Activated CD8-positive, alpha-beta memory T cell treated with anti-CD3 and anti-CD28 coated beads, Interleukin-2, amount 10 ng/mL, durations not matched to agents 7 days and 5 days (primary cell): ENCODE results near the gene KANSL3. TPM values are rescaled to one million over a fixed set of nuclear protein-coding genes. Genes with fewer than 3 reads are reported as not detected.
"Not testable (repeated sequence)": the region's sequence is repeated elsewhere in the genome, so short reads cannot be mapped to it uniquely, and the experiment has no call there.

Experiments
- ATAC-seq: fragments of 150-1000 bp; cut with Tn5 transposase; one replicate; pipeline ENCODE4 v1.10.0; 2021; ENCODE audit warnings: moderate library complexity
- CTCF ChIA-PET: fragments of 350-600 bp; sonication (Branson Sonifier 250); formaldehyde crosslinking; loops from one replicate; lab custom pipeline; 2021; ENCODE audit warnings: antibody characterized with exemption; lab: Charles Lee
- DNase-seq: peaks from one replicate; pipeline ENCODE4 v3.0.0-alpha.2; 2020
- H3K27ac Mint-ChIP-seq: one replicate; pipeline ENCODE4 v1.8.0; 2021; ENCODE audit warnings: mild to moderate bottlenecking, mixed read lengths
- H3K27me3 Mint-ChIP-seq: one replicate; pipeline ENCODE4 v1.8.0; 2021; ENCODE audit warnings: mixed read lengths
- H3K36me3 Mint-ChIP-seq: one replicate; pipeline ENCODE4 v1.8.0; 2021; ENCODE audit warnings: mild to moderate bottlenecking, mixed read lengths
- H3K4me1 Mint-ChIP-seq: one replicate; pipeline ENCODE4 v1.8.0; 2021; ENCODE audit warnings: mixed read lengths
- H3K4me3 Mint-ChIP-seq: one replicate; pipeline ENCODE4 v1.8.0; 2021; ENCODE audit warnings: mild to moderate bottlenecking, moderate library complexity, mixed read lengths
- H3K9me3 Mint-ChIP-seq: one replicate; pipeline ENCODE4 v1.8.0; 2022; ENCODE audit warnings: low read depth, mixed read lengths
- total RNA-seq, 2 experiments: library from RNA; stranded (reverse); gene quantifications; one replicate each; pipeline ENCODE4 v1.2.3, GENCODE V29; 2021

KANSL3 gene
- 10 to 100 TPM; 74.6 to 84.0 TPM for total RNA-seq

DNA sequence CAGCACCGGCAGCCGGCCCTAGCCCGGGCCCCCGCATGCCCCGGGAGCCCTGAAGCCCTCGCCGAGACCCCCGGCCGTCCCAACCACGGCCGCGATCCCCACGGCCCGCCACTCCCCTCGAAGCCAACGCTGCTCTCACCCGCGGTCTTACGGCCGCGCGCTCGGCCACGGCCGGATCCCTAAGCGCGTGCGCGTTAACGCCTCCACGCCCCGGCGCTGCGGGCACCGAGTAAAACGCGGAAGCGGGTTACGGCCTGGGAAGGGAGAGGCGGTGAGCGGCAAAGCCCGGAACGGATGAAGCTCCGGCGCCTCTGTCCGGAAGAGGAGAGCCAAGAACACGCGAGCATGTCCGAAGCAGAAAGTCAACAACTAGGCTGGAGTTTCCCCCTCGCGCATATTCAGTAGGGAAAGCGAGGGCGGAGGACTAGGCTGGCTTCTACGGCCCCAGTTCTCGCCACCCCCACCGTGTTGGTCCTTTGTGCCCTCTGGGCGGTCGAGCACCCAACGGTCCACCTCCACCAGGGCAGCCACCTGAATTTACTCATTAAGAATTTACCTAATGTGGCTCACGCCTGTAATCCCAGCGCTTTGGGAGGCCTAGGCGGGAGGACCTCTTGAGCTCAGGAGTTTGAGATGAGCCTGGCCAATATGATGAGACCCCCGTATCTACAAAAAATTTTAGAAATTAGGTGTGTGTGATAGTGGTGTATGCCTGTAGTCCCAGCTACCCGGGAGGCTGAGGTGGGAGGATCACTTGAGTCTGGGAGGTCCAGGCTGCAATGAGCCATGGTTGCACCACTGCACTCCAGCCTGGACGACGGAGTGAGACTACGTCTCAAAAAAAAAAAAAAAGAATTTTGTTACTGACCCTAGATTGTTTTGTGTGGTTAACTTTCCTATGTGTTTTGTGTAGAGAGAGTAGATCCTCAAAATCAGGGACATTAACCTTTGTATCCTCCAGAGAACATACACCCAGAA, at the start of gene KANSL3:
TSS of gene KANSL3 (minus strand) at position 169 of the 978 bp plus-strand sequence. CDS start 1,177 bp downstream, outside the sequence.
- ATAC-seq (peak; percentile 84), DNase-seq (peak; percentile 93)
- peak within 1 kb of the TSS; percentile 80 for H3K4me3 Mint-ChIP-seq
- no peaks in the 10 kb centered on the region for H3K9me3 Mint-ChIP-seq
- H3K27me3 Mint-ChIP-seq, result peaks cover 11% of the 10 kb centered on the region
- CTCF ChIA-PET, result interaction anchor here (0.9 to 3.7 kb wide), 5 partner anchors 13 to 164 kb away, joined by 3 to 15 read pairs (median 4); no protein-coding TSS in a partner anchor
- peaks cover 41% of the 10 kb centered on the region for H3K4me1 Mint-ChIP-seq
- peaks cover 33% of the 10 kb centered on the region for H3K36me3 Mint-ChIP-seq
- peak within 1 kb of the TSS; percentile 94 for H3K27ac Mint-ChIP-seq

DNA sequence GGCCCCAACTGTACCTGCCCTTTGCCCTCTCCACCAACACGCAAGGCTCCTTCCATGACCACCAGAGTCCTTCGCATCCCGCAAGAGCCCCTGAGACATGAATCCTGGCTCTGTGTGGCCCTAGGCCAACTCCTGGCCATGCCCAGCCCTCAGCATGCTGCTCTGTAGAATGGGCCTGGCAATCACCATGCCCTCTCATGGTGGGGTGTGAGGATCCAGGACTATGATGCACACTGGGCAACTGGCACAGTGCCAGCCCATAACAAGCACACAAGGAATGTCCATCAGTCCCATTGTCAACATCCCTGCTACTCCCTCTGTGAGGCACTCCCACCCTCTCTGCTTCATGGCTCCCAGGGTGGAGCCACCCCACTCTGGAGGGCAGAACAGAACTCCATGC, 49.2 kb upstream of the KANSL3 start:
- CTCF ChIA-PET, result no interaction called here

DNA sequence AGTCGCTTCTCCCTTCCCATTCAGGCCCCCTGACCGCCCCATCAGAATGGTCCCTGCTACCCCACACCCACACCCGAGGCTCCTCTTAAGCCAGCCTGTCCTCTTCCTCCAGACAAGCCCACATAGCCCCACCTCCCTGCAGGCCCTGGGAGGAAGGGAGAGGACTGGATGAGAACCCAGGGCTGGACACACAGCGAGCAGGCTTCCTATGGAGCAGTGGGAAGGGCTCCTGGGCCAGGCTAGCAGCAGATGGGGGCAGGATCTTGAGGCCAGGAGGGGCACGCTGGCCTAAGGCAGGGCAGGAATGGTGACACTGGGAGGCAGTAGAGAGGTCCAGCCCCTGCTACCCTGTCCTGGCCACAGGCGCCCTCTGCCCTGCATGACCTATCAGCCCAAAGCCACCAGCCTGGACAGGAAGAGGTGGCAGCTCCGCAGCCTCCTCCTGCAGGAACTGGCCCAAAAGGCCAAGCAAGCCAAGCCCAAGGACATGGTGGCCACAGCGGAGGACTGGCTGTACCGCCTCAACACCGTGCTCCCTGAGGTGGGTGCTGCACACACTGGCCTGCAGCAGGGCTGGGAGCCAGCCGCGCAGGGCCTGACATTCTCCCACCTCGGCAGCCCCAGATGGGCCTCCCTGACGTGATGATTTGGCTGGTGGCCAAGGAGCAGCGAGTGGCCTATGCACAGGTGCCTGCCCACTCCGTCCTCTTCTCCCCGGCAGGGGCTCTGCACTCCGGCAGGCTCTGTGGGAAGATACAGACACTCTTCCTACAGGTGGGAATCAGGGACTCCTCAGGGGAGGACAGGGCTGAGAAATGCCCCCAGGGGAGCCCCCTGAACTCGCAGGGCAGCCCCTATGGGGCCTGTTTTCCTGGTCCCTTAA, 47.7 kb upstream of the KANSL3 start:
- H3K27me3 Mint-ChIP-seq, result no peaks in the 10 kb centered on the region
- no peaks in the 10 kb centered on the region for H3K9me3 Mint-ChIP-seq
- no peaks in the 10 kb centered on the region for H3K4me1 Mint-ChIP-seq
- H3K27ac Mint-ChIP-seq, result no peak overlapping the region
- CTCF ChIA-PET, result no interaction called here
- no peak for ATAC-seq
- no peak overlapping the region for H3K4me3 Mint-ChIP-seq
- no peaks in the 10 kb centered on the region for H3K36me3 Mint-ChIP-seq
- no peak for DNase-seq

More for the DNA sequence above, 49.2 kb upstream of the KANSL3 start:
- DNase-seq, result no peak
- Mint-ChIP-seq H3K27me3 (no peaks in the 10 kb centered on the region), H3K9me3 (no peaks in the 10 kb centered on the region), H3K36me3 (no peaks in the 10 kb centered on the region), H3K4me1 (no peaks in the 10 kb centered on the region), H3K27ac (no peak overlapping the region), H3K4me3 (no peak overlapping the region)
- ATAC-seq, result no peak

DNA sequence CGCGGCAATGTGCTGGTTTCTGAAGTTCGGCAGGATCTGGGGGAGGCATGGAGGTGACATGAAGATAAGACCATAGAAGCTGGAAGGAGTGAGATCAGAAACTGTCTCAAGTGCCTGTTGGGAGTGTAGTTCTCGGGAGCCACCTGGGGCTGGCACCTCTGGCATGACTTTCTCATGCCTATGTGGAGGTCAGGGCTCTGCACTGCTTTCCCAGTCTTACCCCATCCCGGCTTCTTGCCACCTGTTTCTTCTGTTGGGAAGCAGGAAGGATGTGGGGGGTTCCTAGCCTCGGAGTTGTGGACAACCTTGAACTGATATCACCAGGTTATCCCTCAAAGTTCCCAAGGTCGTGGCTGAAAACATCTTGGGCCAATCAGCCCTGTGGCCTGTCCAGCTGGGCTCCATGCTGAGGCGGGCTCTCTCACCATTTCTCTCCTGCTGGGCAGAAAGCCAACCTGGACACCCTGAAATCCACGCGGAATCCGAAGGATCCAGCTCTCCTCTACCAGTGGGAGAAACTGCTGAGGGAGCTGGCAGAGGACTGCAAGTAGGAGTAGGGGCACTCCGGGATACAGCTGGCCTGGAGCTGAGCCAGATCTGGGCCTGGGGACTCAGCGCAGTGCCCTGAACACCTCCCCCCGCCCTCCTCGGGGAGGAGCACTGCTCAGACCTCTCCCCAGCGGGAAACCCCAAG, 46.9 kb upstream of the KANSL3 start:
- ATAC-seq (no peak), DNase-seq (no peak)
- H3K9me3 Mint-ChIP-seq, result no peaks in the 10 kb centered on the region
- no peaks in the 10 kb centered on the region for H3K4me1 Mint-ChIP-seq
- no peaks in the 10 kb centered on the region for H3K36me3 Mint-ChIP-seq
- no peak overlapping the region for H3K4me3 Mint-ChIP-seq
- H3K27ac Mint-ChIP-seq, result no peak overlapping the region
- CTCF ChIA-PET, result no interaction called here
- H3K27me3 Mint-ChIP-seq, result peaks cover 5% of the 10 kb centered on the region

DNA sequence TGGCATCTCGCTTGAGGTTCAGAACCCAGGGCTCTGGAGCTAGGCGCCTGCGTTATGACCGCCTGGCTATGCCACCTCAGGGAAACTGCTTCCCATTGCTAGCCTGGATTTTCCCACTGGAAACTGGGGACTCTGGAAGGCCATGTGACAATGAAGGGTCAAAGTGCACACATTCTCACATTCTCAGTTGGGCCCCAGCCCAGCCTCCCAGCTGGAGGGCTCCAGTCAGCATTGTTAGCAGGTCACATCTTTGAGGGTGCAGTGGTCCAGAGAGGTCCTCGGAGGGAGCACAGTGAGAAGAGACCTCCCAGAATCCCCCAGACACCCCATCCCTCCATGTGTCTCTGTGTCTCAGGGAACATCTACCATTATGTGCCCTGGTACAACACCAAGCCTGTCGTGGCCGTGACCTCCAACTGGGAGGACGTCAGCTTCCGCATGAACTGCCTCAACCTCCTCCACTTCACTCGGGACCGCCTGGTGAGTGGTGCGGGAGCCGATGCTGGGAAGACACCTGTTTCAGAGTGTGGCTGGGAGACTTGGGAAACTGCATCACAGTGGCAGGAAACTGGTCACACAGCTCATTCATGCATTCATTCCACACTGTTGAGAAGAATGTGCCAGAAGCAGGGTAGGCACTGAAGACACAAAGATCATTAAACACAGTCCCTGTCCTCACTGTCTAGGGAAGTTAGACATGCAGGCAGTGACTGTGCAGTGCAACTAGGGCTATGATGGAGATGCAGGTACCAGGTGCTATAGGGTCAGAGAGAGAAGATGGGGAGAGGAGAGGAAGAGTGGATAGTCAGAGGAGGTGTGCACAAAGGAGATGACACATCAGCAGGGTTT, 46.1 kb upstream of the KANSL3 start:
- Mint-ChIP-seq H3K4me1 (no peaks in the 10 kb centered on the region), H3K9me3 (no peaks in the 10 kb centered on the region), H3K36me3 (no peaks in the 10 kb centered on the region), H3K27ac (no peak overlapping the region), H3K4me3 (no peak overlapping the region), H3K27me3 (peaks cover 11% of the 10 kb centered on the region)
- CTCF ChIA-PET, result no interaction called here
- ATAC-seq (no peak), DNase-seq (peak; percentile 40)

DNA sequence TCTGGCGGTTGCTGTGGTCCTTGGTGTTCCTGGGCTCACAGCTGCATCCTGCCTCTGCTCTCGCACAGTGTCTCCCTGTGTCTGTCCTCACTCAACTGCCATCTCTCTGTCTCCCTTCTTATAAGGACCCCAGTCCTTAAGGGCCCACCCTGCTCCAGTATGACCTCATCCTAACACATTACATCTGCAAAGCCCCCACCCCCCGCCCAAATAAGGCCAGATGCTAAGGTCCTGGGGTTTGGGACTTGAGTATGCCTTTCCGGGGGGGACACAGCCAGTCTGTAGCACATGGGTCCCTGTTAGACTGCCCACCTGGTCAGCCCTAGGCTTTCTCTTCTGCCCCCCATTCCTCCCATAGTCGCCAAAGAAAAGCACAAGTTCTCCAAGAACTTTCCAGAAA, 45.2 kb upstream of the KANSL3 start:
- peaks cover 11% of the 10 kb centered on the region for H3K27me3 Mint-ChIP-seq
- no peaks in the 10 kb centered on the region for H3K36me3 Mint-ChIP-seq
- H3K4me3 Mint-ChIP-seq, result no peak overlapping the region
- DNase-seq (no peak), ATAC-seq (no peak)
- no peaks in the 10 kb centered on the region for H3K4me1 Mint-ChIP-seq
- H3K27ac Mint-ChIP-seq, result no peak overlapping the region
- CTCF ChIA-PET, result no interaction called here
- no peaks in the 10 kb centered on the region for H3K9me3 Mint-ChIP-seq

DNA sequence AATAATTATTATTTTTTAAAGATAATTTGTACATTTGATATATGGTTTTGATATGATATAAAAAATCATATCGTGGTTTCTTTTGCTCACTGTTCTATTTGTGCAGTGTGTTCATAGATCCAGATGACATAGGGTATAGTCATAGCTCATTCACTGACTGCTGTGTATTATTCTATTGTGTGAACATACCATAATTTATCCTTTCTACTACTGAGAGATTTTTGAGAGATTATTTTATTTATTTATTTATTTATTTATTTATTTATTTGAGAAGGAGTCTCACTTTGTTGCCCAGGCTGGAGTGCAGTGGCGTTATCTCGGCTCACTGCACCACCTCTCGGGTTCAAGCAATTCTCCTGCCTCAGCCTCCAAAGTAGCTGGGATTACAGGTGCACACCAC, 43.4 kb upstream of the KANSL3 start:
- no peaks in the 10 kb centered on the region for H3K9me3 Mint-ChIP-seq
- H3K27ac Mint-ChIP-seq, result no peak overlapping the region
- CTCF ChIA-PET, result no interaction called here
- H3K27me3 Mint-ChIP-seq, result peaks cover 11% of the 10 kb centered on the region
- H3K4me1 Mint-ChIP-seq, result no peaks in the 10 kb centered on the region
- ATAC-seq, result no peak
- no peak overlapping the region for H3K4me3 Mint-ChIP-seq
- no peak for DNase-seq
- no peaks in the 10 kb centered on the region for H3K36me3 Mint-ChIP-seq

DNA sequence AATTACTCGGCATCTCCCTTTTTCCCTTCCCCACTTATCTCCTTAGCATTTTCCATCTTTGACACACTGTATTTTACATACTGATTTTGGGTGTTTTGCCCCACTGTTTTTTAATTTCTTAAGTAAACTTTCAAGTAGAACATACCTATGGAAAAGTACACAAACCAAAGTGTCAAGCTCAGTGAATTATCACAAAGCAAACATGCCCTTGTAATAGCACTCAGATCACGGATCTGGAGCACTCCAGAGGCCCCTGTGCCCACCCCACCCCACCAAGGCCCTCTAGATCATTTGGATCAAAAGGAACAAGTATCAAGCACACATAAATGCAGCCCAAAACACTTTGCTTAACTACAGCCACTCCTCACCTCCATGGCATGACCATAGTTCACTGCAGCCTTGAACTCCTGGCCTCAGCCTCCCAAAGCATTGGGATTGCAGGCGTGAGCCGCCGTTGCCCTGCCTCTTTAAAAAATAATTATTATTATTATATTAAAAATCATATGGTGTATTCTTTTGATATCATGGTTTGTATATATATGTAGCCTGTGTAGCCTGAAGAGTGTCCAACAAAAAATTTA, 42.5 kb upstream of the KANSL3 start:
- no peaks in the 10 kb centered on the region for H3K36me3 Mint-ChIP-seq
- H3K4me3 Mint-ChIP-seq, result no peak overlapping the region
- H3K27ac Mint-ChIP-seq, result no peak overlapping the region
- ATAC-seq (no peak), DNase-seq (no peak)
- H3K4me1 Mint-ChIP-seq, result no peaks in the 10 kb centered on the region
- H3K27me3 Mint-ChIP-seq, result peaks cover 11% of the 10 kb centered on the region
- CTCF ChIA-PET, result no interaction called here
- H3K9me3 Mint-ChIP-seq, result no peaks in the 10 kb centered on the region

DNA sequence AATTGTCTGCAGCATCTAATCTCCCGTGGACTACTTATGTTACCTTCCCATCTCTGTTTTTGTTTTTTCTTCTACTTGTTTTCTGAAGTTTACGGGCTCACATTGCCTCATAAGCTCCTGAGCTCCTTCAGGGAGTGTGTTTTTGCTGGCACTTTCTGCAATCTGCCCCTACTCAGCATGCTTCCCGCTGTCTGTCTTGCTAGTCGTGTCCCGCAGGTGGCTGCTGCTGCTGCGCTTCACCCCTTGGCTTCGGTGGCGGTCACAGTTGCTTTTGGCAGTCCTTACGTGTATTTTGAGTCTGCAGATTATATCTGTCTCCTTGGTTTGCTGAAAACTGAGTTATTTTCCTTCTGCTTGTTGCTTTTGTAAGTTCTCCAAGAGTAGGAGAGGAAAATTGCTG, 41.7 kb upstream of the KANSL3 start:
- Mint-ChIP-seq H3K36me3 (no peaks in the 10 kb centered on the region), H3K4me3 (no peak overlapping the region), H3K9me3 (no peaks in the 10 kb centered on the region), H3K27me3 (peaks cover 11% of the 10 kb centered on the region), H3K27ac (no peak overlapping the region), H3K4me1 (no peaks in the 10 kb centered on the region)
- no peak for ATAC-seq
- CTCF ChIA-PET, result no interaction called here
- DNase-seq, result no peak

DNA sequence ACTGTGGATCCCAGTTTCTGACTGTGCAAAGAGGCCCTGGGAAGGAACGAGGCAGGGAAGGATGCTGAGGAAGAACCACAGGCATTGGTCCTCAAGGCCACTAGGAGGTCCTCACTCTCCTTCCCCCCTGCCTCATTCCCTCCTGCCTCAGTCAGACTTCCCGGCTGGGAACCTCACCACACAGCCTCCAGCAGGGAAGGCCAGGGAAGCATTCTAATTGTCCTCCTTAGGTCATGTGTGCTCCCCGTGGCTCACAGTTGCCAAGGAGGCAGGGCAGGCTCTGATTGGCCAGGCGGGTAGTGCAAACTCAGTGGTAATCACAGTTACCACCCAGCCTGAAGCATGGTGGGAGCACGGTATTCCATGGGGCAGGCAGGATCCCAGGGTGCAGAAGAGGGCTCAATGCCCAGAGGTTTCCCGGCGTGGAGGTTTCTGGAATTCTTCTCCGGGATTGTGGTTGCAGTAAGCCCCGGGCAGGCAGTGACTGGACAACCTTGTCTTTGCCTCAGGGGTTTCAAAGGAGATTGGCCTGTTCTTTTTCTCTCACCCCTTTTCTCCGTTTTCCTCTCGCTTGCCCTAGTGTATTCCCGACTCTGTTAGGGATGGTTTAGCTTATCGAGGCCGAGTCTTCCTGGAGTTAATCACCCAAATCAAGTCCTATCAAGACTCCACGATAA, 31.6 kb upstream of the KANSL3 start:
- DNase-seq (no peak), ATAC-seq (no peak)
- Mint-ChIP-seq H3K27ac (no peak overlapping the region), H3K27me3 (peaks cover 2% of the 10 kb centered on the region), H3K4me3 (no peak overlapping the region), H3K9me3 (no peaks in the 10 kb centered on the region), H3K36me3 (no peaks in the 10 kb centered on the region), H3K4me1 (peaks cover 3% of the 10 kb centered on the region)
- CTCF ChIA-PET, result no interaction called here

DNA sequence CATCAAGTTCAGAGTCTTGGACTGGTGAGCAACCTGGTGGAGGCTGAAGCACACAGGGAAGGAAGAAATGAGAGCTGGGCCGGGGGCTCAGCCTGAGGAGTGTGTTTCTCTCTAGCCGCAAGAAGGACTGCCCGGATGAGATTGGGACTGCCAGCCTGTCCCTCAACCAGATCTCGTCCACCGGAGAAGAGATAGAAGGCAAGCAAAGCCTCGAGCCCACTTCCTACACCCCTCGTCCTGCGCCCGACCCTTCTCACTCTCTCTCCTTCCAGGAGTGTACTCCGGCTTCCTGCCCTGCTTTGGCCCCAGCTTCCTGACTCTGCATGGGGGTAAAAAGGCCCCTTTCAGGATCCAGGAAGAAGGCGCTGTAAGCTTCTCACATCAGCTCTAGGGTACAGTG, 30.7 kb upstream of the KANSL3 start:
- ATAC-seq (no peak), DNase-seq (no peak)
- Mint-ChIP-seq H3K27ac (no peak overlapping the region), H3K36me3 (no peaks in the 10 kb centered on the region), H3K9me3 (no peaks in the 10 kb centered on the region), H3K4me1 (peaks cover 3% of the 10 kb centered on the region), H3K27me3 (peaks cover 2% of the 10 kb centered on the region), H3K4me3 (no peak overlapping the region)
- CTCF ChIA-PET, result no interaction called here

DNA sequence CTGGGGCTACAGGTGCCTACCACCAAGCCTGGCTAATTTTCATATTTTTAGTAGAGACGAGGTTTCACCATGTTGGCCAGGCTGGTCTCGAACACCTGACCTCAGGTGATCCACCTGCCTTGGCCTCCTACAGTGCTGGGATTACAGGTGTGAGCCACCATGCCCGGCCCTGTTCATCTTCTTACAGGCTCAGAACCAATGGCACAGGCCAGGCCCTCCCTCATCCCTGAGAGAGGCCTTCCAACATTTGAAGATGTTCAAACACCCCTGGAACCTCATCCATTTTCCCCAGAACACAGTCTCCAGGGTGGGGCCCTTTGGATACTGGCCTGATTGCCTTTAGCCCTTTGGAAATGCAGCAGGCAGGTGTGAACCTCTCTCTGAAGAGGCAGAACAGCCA, 27.6 kb upstream of the KANSL3 start:
- H3K4me3 Mint-ChIP-seq, H3K27ac Mint-ChIP-seq, H3K36me3 Mint-ChIP-seq, H3K4me1 Mint-ChIP-seq, ATAC-seq, H3K27me3 Mint-ChIP-seq, H3K9me3 Mint-ChIP-seq, DNase-seq, CTCF ChIA-PET: not testable (repeated sequence)
